ENCODE results near the gene NMT1. TPM values are rescaled to one million over a fixed set of nuclear protein-coding genes. Genes with fewer than 3 reads are reported as not detected.

NMT1 gene
- total and polyA plus RNA-seq, 2 of the 13 experiments (the other 11 are each of a cell fraction or from before 2014, with no cell fraction given): 75.7 to 142 TPM

- peak; percentile 89 for TF ChIP-seq ZHX1 (CRISPR knock-in tag; IDR thresholded peaks at IDR 0.05; ENCODE audit: low read depth)
- peak; percentile 86 for TF ChIP-seq MXD4 (CRISPR knock-in tag; IDR thresholded peaks at IDR 0.05)
- peak; percentile 86 for TF ChIP-seq ZBTB38 (CRISPR knock-in tag; IDR thresholded peaks at IDR 0.05)
- TF ChIP-seq BATF2 (CRISPR knock-in tag; IDR thresholded peaks at IDR 0.05): peak; percentile 41; the same call in 1 of the 2 replicates
- peak; percentile 72 for TF ChIP-seq ZNF687 (CRISPR knock-in tag; IDR thresholded peaks at IDR 0.05)
- TF ChIP-seq ZNF614 (CRISPR knock-in tag; IDR thresholded peaks at IDR 0.05; ENCODE audit: borderline replicate concordance): peak; percentile 80; the same call in 1 of the 2 replicates
- no peak for TF ChIP-seq SATB2 (CRISPR knock-in tag; IDR thresholded peaks at IDR 0.05)
- TF ChIP-seq NCOA2 (CRISPR knock-in tag; IDR thresholded peaks at IDR 0.05): peak; percentile 57
- no peak for TF ChIP-seq DPF2 (CRISPR knock-in tag; IDR thresholded peaks at IDR 0.05; ENCODE audit: borderline replicate concordance, low read depth)
- peak; percentile 87 for TF ChIP-seq ZFP82 (CRISPR knock-in tag; IDR thresholded peaks at IDR 0.05; ENCODE audit: borderline replicate concordance)
- no peak for TF ChIP-seq ZNF432 (CRISPR knock-in tag; IDR thresholded peaks at IDR 0.05; ENCODE audit: borderline replicate concordance)
- TF ChIP-seq ZNF558 (CRISPR knock-in tag; IDR thresholded peaks at IDR 0.05; ENCODE audit: borderline replicate concordance): peak; percentile 68; the same call in 1 of the 2 replicates
- TF ChIP-seq ZNF841 (CRISPR knock-in tag; IDR thresholded peaks at IDR 0.05; ENCODE audit: borderline replicate concordance): 0 out of 2 replicates have a peak, but pooled peaks have one; percentile 60
- TF ChIP-seq FOXC1 (CRISPR knock-in tag; IDR thresholded peaks at IDR 0.05; ENCODE audit: borderline replicate concordance): peak; percentile 71; the same call in 1 of the 2 replicates
- no peak for TF ChIP-seq GABPA (IDR thresholded peaks at IDR 0.05; ENCODE audit: low read depth, low read length)
- TF ChIP-seq GABPA (CRISPR knock-in tag; IDR thresholded peaks at IDR 0.05; ENCODE audit: low read depth): peak; percentile 71
- peak; percentile 87; the same call in 1 of the 2 replicates for TF ChIP-seq ZNF296 (CRISPR knock-in tag; conservative IDR thresholded peaks at IDR 0.05)
- no peak; the same call in 1 of the 2 replicates for TF ChIP-seq ZBTB21 (CRISPR knock-in tag; IDR thresholded peaks at IDR 0.05)
These were observed 87.3 kb downstream of the NMT1 start, which contains the start of gene HEXIM1 (continued) for GRCh38 chr17:45148183-45149036.

Measured in HepG2 (cell line).